SK-N-SH (cell line): ENCODE results near the gene STK39. TPM values are rescaled to one million over a fixed set of nuclear protein-coding genes. Genes with fewer than 3 reads are reported as not detected.
A peak's percentile ranks its signal among the peaks of the same experiment; 100 is the strongest.

ENCODE experiments used
- CTCF ChIA-PET: fragments of 300-600, 350-600 bp; formaldehyde crosslinking; extraction: SDS; loops from one replicate; lab custom pipeline; 2021; lab: Yijun Ruan, JAX
- POLR2A ChIA-PET: fragments of 350-600 bp; sonication (Branson Sonifier 250); formaldehyde crosslinking; extraction: SDS; loops from one replicate; lab custom pipeline; 2020; ENCODE audit warnings: antibody characterized with exemption, inconsistent platforms; lab: Yijun Ruan, JAX
- DNase-seq: peaks from one replicate; pipeline ENCODE4 v3.0.0; 2012
- H2AFZ ChIP-seq: fragments of 200-600 bp; sonication (generic); 2 replicates; pipeline ENCODE4 v1.8.1; 2016; ENCODE audit warnings: antibody characterized with exemption, mild to moderate bottlenecking, low read depth
- H3F3A ChIP-seq: fragments of 200-600 bp; sonication (generic); replicated peaks from 2 replicates; pipeline ENCODE3; 2016; ENCODE audit warnings: antibody characterized with exemption, mild to moderate bottlenecking; ENCODE audit not compliant: insufficient read depth
- H3K27ac ChIP-seq, 2 experiments: fragments of 200-500 bp in 1 of 2; fragments of 200-600 bp in 1 of 2; sonication (Bioruptor generic) in 1 of 2; sonication (generic), shearing (Covaris generic) in 1 of 2; 2 replicates each; pipeline versions ENCODE4 v1.5.1 to v1.6.1; 2014 to 2016; ENCODE audit warnings: low read depth in 2 of 2, inconsistent platforms in 1 of 2, low read length in 1 of 2, mild to moderate bottlenecking in 1 of 2, mixed read lengths in 1 of 2
- H3K27me3 ChIP-seq: fragments of 200-600 bp; sonication (generic), shearing (Covaris generic); 2 replicates; pipeline ENCODE4 v1.6.1; 2016; ENCODE audit warnings: mixed run types; ENCODE audit not compliant: insufficient read depth
- H3K36me3 ChIP-seq, 2 experiments: fragments of 200-500 bp in 1 of 2; fragments of 200-600 bp in 1 of 2; sonication (Bioruptor generic) in 1 of 2; sonication (generic) in 1 of 2; replicated peaks in 1 of 2; 2 replicates each; pipeline versions ENCODE3 to v1.5.1; 2014 to 2016; ENCODE audit warnings: low read length in 1 of 2, mild to moderate bottlenecking in 1 of 2; ENCODE audit not compliant: insufficient read depth in 2 of 2, control insufficient read depth in 1 of 2
- H3K4me1 ChIP-seq, 2 experiments: fragments of 200-500 bp in 1 of 2; fragments of 200-600 bp in 1 of 2; sonication (Bioruptor generic) in 1 of 2; sonication (generic), shearing (Covaris generic) in 1 of 2; 2 replicates each; pipeline versions ENCODE4 v1.5.1 to v1.6.1; 2014 to 2016; ENCODE audit warnings: low read depth in 1 of 2, low read length in 1 of 2, mixed run types in 1 of 2; ENCODE audit not compliant: insufficient read depth in 2 of 2, control insufficient read depth in 1 of 2
- H3K4me2 ChIP-seq: fragments of 200-600 bp; sonication (generic), shearing (Covaris generic); 2 replicates; pipeline ENCODE4 v1.6.1; 2017; ENCODE audit warnings: mixed run types
- H3K4me3 ChIP-seq, 2 experiments: fragments of 200-500 bp in 1 of 2; fragments of 200-600 bp in 1 of 2; sonication (Bioruptor generic) in 1 of 2; sonication (generic), shearing (Covaris generic) in 1 of 2; 2 replicates each; pipeline versions ENCODE4 v1.5.1 to v1.8.1; 2014 to 2016; ENCODE audit warnings: low read depth in 2 of 2, inconsistent platforms in 1 of 2, low read length in 1 of 2, mild to moderate bottlenecking in 1 of 2, mixed read lengths in 1 of 2, moderate library complexity in 1 of 2
- H3K79me2 ChIP-seq: fragments of 200-600 bp; sonication (generic); 2 replicates; pipeline ENCODE4 v1.8.1; 2017; ENCODE audit warnings: mild to moderate bottlenecking; ENCODE audit not compliant: insufficient read depth
- H3K9ac ChIP-seq: fragments of 200-600 bp; sonication (generic); 2 replicates; pipeline ENCODE4 v1.6.1; 2017; ENCODE audit warnings: mixed run types
- H3K9me2 ChIP-seq: fragments of 200-600 bp; sonication (generic); 2 replicates; pipeline ENCODE4 v1.6.1; 2017; ENCODE audit warnings: mixed run types
- H3K9me3 ChIP-seq: fragments of 200-600 bp; sonication (generic); 2 replicates; pipeline ENCODE4 v1.6.1; 2017; ENCODE audit warnings: mixed run types, mild to moderate bottlenecking, moderate library complexity
- H4K20me1 ChIP-seq: fragments of 200-600 bp; sonication (generic); 2 replicates; pipeline ENCODE4 v1.6.1; 2017; ENCODE audit warnings: mild to moderate bottlenecking, mixed run types; ENCODE audit not compliant: insufficient read depth
- CHD2 ChIP-seq: fragments of 150-350 bp; IDR thresholded peaks from 2 replicates; pipeline ENCODE4 v1.6.1; 2018; ENCODE audit warnings: low read length; ENCODE audit not compliant: partially characterized antibody
- CTCF ChIP-seq: fragments of 200-600 bp; sonication (generic); IDR thresholded peaks from 2 replicates; pipeline ENCODE4 v1.6.1; 2017; ENCODE audit warnings: antibody characterized with exemption, mild to moderate bottlenecking, moderate library complexity
- FOSL2 ChIP-seq: IDR thresholded peaks from 2 replicates; pipeline ENCODE4 v1.4.0; 2012; ENCODE audit warnings: low read depth, mild to moderate bottlenecking, moderate library complexity, borderline replicate concordance
- FOXJ3 ChIP-seq: sonication (generic); formaldehyde crosslinking; IDR thresholded peaks from 2 replicates; pipeline ENCODE4 v1.5.1; 2020; ENCODE audit warnings: mild to moderate bottlenecking, missing genetic modification reagents
- GABPA ChIP-seq: IDR thresholded peaks from 2 replicates; pipeline ENCODE4 v1.4.0; 2012; ENCODE audit warnings: low read depth, mild to moderate bottlenecking
- MEF2A ChIP-seq: IDR thresholded peaks from 2 replicates; pipeline ENCODE4 v1.4.0; 2012; ENCODE audit warnings: low read depth, borderline replicate concordance
- MXI1 ChIP-seq: IDR thresholded peaks from 2 replicates; pipeline ENCODE4 v1.6.1; 2012; ENCODE audit warnings: mild to moderate bottlenecking, low read depth, low read length, improper control_type of control experiment
- NRF1 ChIP-seq: IDR thresholded peaks from 2 replicates; pipeline ENCODE4 v1.6.1; 2012; ENCODE audit warnings: low read depth, mild to moderate bottlenecking, low read length
- RAD21 ChIP-seq: IDR thresholded peaks from 2 replicates; pipeline ENCODE4 v1.6.1; 2012; ENCODE audit warnings: mild to moderate bottlenecking, low read length
- RFX5 ChIP-seq: IDR thresholded peaks from 2 replicates; pipeline ENCODE4 v1.6.1; 2012; ENCODE audit warnings: mild to moderate bottlenecking, improper control_type of control experiment, low read length
- TCF12 ChIP-seq: IDR thresholded peaks from 2 replicates; pipeline ENCODE4 v1.4.0; 2012
- TEAD4 ChIP-seq: IDR thresholded peaks from 2 replicates; pipeline ENCODE4 v1.4.0; 2012; ENCODE audit warnings: mild to moderate bottlenecking, borderline replicate concordance; ENCODE audit not compliant: insufficient read depth
- YY1 ChIP-seq: IDR thresholded peaks from 2 replicates; pipeline ENCODE4 v1.4.0; 2012; ENCODE audit warnings: low read depth, mild to moderate bottlenecking
- WGBS: methylation state at CpG from one replicate; pipeline ENCODE4 v1.1.6; 2017; ENCODE audit warnings: low lambda C conversion rate; 5-methylcytosine and 5-hydroxymethylcytosine counted together
- polyA plus RNA-seq, 3 experiments: library from polyadenylated mRNA; depleted of rRNA; stranded (reverse); fragments of >200 nt; gene quantifications; 2 replicates each; pipeline ENCODE4 v1.2.3, GENCODE V29; 2012
- TF ChIP-seq, protein P1 (sequence below): IDR thresholded peaks from 2 replicates; pipeline ENCODE4; 2012
- TF ChIP-seq, protein P2 (sequence below): IDR thresholded peaks from 2 replicates; pipeline ENCODE4 v1.4.0; 2012; ENCODE audit warnings: low read depth, borderline replicate concordance
- TF ChIP-seq, protein P3 (sequence below): IDR thresholded peaks from 2 replicates; pipeline ENCODE4 v1.4.0; 2012; ENCODE audit warnings: low read depth
- TF ChIP-seq, protein P4 (sequence below): IDR thresholded peaks from 2 replicates; pipeline ENCODE4 v1.4.0; 2012; ENCODE audit warnings: low read depth, borderline replicate concordance

The STK39 gene
- polyA plus RNA-seq, 1 of the 3 experiments (the other 2 are of a cell fraction), result 9.6 TPM

- peak overlapping the region in 1 of 2 experiments; percentile 34; a peak in 1 of 4 replicates for H3K27ac ChIP-seq
- no peaks in the 10 kb centered on the region for H3K9me3 ChIP-seq
- no peak overlapping the region for H3K4me3 ChIP-seq
- no peaks in the 10 kb centered on the region for H3F3A ChIP-seq
- H3K4me1 ChIP-seq, result no peaks in the 10 kb centered on the region; a peak in 1 of 4 replicates
- no peak overlapping the region for H2AFZ ChIP-seq
- no peaks in the 10 kb centered on the region for H3K9me2 ChIP-seq
- ChIA-PET CTCF (no interaction called here), POLR2A (no interaction called here)
- no peaks in the 10 kb centered on the region for H4K20me1 ChIP-seq
- 88% methylated on average over 1 of the region's 1 CpG for WGBS
- no peak for TF ChIP-seq FOSL2
- TF ChIP-seq RAD21, result no peak
- TF ChIP-seq FOXJ3, result no peak
- TF ChIP-seq RFX5, result no peak
- no peak for TF ChIP-seq YY1
- TF ChIP-seq, protein P1, sequence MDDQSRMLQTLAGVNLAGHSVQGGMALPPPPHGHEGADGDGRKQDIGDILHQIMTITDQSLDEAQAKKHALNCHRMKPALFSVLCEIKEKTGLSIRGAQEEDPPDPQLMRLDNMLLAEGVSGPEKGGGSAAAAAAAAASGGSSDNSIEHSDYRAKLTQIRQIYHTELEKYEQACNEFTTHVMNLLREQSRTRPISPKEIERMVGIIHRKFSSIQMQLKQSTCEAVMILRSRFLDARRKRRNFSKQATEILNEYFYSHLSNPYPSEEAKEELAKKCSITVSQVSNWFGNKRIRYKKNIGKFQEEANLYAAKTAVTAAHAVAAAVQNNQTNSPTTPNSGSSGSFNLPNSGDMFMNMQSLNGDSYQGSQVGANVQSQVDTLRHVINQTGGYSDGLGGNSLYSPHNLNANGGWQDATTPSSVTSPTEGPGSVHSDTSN, result no peak
- TF ChIP-seq, protein P2, sequence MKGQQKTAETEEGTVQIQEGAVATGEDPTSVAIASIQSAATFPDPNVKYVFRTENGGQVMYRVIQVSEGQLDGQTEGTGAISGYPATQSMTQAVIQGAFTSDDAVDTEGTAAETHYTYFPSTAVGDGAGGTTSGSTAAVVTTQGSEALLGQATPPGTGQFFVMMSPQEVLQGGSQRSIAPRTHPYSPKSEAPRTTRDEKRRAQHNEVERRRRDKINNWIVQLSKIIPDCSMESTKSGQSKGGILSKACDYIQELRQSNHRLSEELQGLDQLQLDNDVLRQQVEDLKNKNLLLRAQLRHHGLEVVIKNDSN, result no peak
- no peak for TF ChIP-seq MEF2A
- no peak for TF ChIP-seq CTCF
- no peak for TF ChIP-seq CHD2
- no peak for TF ChIP-seq MXI1
- TF ChIP-seq, protein P3, sequence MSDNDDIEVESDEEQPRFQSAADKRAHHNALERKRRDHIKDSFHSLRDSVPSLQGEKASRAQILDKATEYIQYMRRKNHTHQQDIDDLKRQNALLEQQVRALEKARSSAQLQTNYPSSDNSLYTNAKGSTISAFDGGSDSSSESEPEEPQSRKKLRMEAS, result no peak
- no peak for TF ChIP-seq GABPA
- no peak for TF ChIP-seq NRF1
- TF ChIP-seq, protein P4, sequence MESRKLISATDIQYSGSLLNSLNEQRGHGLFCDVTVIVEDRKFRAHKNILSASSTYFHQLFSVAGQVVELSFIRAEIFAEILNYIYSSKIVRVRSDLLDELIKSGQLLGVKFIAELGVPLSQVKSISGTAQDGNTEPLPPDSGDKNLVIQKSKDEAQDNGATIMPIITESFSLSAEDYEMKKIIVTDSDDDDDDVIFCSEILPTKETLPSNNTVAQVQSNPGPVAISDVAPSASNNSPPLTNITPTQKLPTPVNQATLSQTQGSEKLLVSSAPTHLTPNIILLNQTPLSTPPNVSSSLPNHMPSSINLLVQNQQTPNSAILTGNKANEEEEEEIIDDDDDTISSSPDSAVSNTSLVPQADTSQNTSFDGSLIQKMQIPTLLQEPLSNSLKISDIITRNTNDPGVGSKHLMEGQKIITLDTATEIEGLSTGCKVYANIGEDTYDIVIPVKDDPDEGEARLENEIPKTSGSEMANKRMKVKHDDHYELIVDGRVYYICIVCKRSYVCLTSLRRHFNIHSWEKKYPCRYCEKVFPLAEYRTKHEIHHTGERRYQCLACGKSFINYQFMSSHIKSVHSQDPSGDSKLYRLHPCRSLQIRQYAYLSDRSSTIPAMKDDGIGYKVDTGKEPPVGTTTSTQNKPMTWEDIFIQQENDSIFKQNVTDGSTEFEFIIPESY, result no peak
- TF ChIP-seq TCF12, result no peak
- no peak for TF ChIP-seq TEAD4
- H3K9ac ChIP-seq, result no peak overlapping the region
- H3K27me3 ChIP-seq, result no peaks in the 10 kb centered on the region
- no peaks in the 10 kb centered on the region for H3K79me2 ChIP-seq
- no peak for DNase-seq
- no peaks in the 10 kb centered on the region for H3K36me3 ChIP-seq
- H3K4me2 ChIP-seq, result no peak overlapping the region
These were observed 255.1 kb downstream of the STK39 start for GRCh38 chr2:167992278-167992677.
